ENCODE results near the gene CALR3.

The CALR3 gene

GRCh38 chr19:16463991-16464575 lies 31.9 kb downstream of the CALR3 start:
- DNase-seq (ENCODE audit: low read depth), result no peak
- TF ChIP-seq CTCF (IDR thresholded peaks at IDR 0.05; ENCODE audit: control insufficient read depth, insufficient read depth, low read depth, low read length, missing control alignments), result no peak
- no peak overlapping the region for H3K4me3 ChIP-seq (ENCODE audit: control insufficient read depth, low read depth, low read length)

- TF ChIP-seq CTCF (IDR thresholded peaks at IDR 0.05; ENCODE audit: control insufficient read depth, insufficient read depth, low read depth, low read length, missing control alignments), result no peak
- H3K4me3 ChIP-seq (ENCODE audit: control insufficient read depth, low read depth, low read length), result no peak overlapping the region
- no peak for DNase-seq (ENCODE audit: low read depth)
These were observed 32.5 kb downstream of the CALR3 start for GRCh38 chr19:16463341-16463990.

GRCh38 chr19:16462757-16463250 lies 33.2 kb downstream of the CALR3 start:
- H3K4me3 ChIP-seq (ENCODE audit: control insufficient read depth, low read depth, low read length), result no peak overlapping the region
- TF ChIP-seq CTCF (IDR thresholded peaks at IDR 0.05; ENCODE audit: control insufficient read depth, insufficient read depth, low read depth, low read length, missing control alignments), result no peak
- no peak for DNase-seq (ENCODE audit: low read depth)

GRCh38 chr19:16461630-16462051 lies 34.3 kb downstream of the CALR3 start:
- no peak for TF ChIP-seq CTCF (IDR thresholded peaks at IDR 0.05; ENCODE audit: control insufficient read depth, insufficient read depth, low read depth, low read length, missing control alignments)
- DNase-seq (ENCODE audit: low read depth), result no peak
- no peak overlapping the region for H3K4me3 ChIP-seq (ENCODE audit: control insufficient read depth, low read depth, low read length)

GRCh38 chr19:16460454-16460853 lies 35.5 kb downstream of the CALR3 start:
- TF ChIP-seq CTCF (IDR thresholded peaks at IDR 0.05; ENCODE audit: control insufficient read depth, insufficient read depth, low read depth, low read length, missing control alignments), result no peak
- no peak for DNase-seq (ENCODE audit: low read depth)
- H3K4me3 ChIP-seq (ENCODE audit: control insufficient read depth, low read depth, low read length), result no peak overlapping the region

- no peak for TF ChIP-seq CTCF (IDR thresholded peaks at IDR 0.05; ENCODE audit: control insufficient read depth, insufficient read depth, low read depth, low read length, missing control alignments)
- H3K4me3 ChIP-seq (ENCODE audit: control insufficient read depth, low read depth, low read length), result no peak overlapping the region
- no peak for DNase-seq (ENCODE audit: low read depth)
These were observed 36.3 kb downstream of the CALR3 start for GRCh38 chr19:16459680-16460079.
